BLaER1 (cell line): ENCODE results near the gene SMO.
A peak's percentile ranks its signal among the peaks of the same experiment; 100 is the strongest.
"Not testable (repeated sequence)": the region's sequence is repeated elsewhere in the genome, so short reads cannot be mapped to it uniquely, and the experiment has no call there.

Experiments used
- H3K27ac ChIP-seq: shearing (Covaris generic); formaldehyde crosslinking; 2 replicates; pipeline ENCODE4 v1.8.1; 2022
- H3K27me3 ChIP-seq: shearing (Covaris generic); formaldehyde crosslinking; 2 replicates; pipeline ENCODE4 v1.8.1; 2022
- H3K36me3 ChIP-seq: shearing (Covaris generic); formaldehyde crosslinking; 2 replicates; pipeline ENCODE4 v1.8.1; 2022
- H3K4me1 ChIP-seq: shearing (Covaris generic); formaldehyde crosslinking; 2 replicates; pipeline ENCODE4 v1.8.1; 2022
- H3K4me2 ChIP-seq: shearing (Covaris generic); formaldehyde crosslinking; 2 replicates; pipeline ENCODE4 v1.8.1; 2022
- H3K4me3 ChIP-seq: shearing (Covaris generic); formaldehyde crosslinking; 2 replicates; pipeline ENCODE4 v1.8.1; 2022
- H3K9ac ChIP-seq: shearing (Covaris generic); formaldehyde crosslinking; 2 replicates; pipeline ENCODE4 v1.8.1; 2022
- H3K9me3 ChIP-seq: shearing (Covaris generic); formaldehyde crosslinking; 2 replicates; pipeline ENCODE4 v1.8.1; 2022
- H4K20me1 ChIP-seq: shearing (Covaris generic); formaldehyde crosslinking; 2 replicates; pipeline ENCODE4 v1.8.1; 2022
- Cebpa-rat ChIP-seq: shearing (Covaris generic); IDR thresholded peaks from 2 replicates; pipeline ENCODE4 v1.8.1; 2022

The SMO gene

DNA sequence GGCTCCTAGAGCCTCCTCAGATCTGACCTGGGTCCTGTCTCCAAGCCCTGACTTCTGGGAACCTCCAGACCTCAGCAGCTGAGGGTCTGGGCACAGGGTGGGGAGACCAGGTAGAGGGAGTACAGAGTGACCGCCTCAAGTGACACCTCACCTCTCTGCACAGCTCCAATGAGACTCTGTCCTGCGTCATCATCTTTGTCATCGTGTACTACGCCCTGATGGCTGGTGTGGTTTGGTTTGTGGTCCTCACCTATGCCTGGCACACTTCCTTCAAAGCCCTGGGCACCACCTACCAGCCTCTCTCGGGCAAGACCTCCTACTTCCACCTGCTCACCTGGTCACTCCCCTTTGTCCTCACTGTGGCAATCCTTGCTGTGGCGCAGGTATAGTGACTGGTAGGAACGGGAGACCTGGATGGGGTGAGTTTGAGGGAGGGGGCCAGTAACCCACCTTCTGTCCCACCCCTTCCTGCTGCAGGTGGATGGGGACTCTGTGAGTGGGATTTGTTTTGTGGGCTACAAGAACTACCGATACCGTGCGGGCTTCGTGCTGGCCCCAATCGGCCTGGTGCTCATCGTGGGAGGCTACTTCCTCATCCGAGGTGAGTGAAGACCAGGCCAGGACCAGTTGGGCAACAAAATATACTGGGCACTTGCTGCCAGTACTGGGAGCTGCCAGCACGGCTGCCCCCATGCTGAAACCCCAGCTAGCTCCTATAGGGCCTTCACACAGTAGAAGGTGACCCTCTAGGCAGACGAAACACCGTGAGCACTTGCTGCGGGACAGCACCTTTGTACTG lies 17.8 kb downstream of the SMO start:
- peaks cover 11% of the 10 kb centered on the region for H3K4me1 ChIP-seq
- H3K9ac ChIP-seq, result no peak overlapping the region
- no peaks in the 10 kb centered on the region for H4K20me1 ChIP-seq
- H3K4me2 ChIP-seq, result no peak overlapping the region
- no peak overlapping the region for H3K27ac ChIP-seq
- no peak for TF ChIP-seq Cebpa-rat
- H3K27me3 ChIP-seq, result no peaks in the 10 kb centered on the region
- no peaks in the 10 kb centered on the region for H3K9me3 ChIP-seq
- peaks cover 87% of the 10 kb centered on the region for H3K36me3 ChIP-seq
- H3K4me3 ChIP-seq, result no peak overlapping the region

GRCh38 chr7:129208667-129209066 lies 20.2 kb downstream of the SMO start:
- H3K4me3 ChIP-seq, result no peak overlapping the region
- no peaks in the 10 kb centered on the region for H4K20me1 ChIP-seq
- no peak for TF ChIP-seq Cebpa-rat
- H3K36me3 ChIP-seq, result peaks cover 86% of the 10 kb centered on the region
- no peaks in the 10 kb centered on the region for H3K9me3 ChIP-seq
- H3K9ac ChIP-seq, result no peak overlapping the region
- H3K27ac ChIP-seq, result no peak overlapping the region
- H3K27me3 ChIP-seq, result no peaks in the 10 kb centered on the region
- no peak overlapping the region; the same call in 1 of the 2 replicates for H3K4me2 ChIP-seq
- peaks cover 31% of the 10 kb centered on the region for H3K4me1 ChIP-seq

- Histone ChIP-seq H3K27me3 (no peaks in the 10 kb centered on the region), H3K4me3 (no peak overlapping the region), H3K36me3 (peaks cover 82% of the 10 kb centered on the region), H3K9me3 (no peaks in the 10 kb centered on the region), H3K27ac (no peak overlapping the region), H4K20me1 (no peaks in the 10 kb centered on the region), H3K4me2 (no peak overlapping the region), H3K9ac (no peak overlapping the region), H3K4me1 (peaks cover 31% of the 10 kb centered on the region)
- TF ChIP-seq Cebpa-rat, result no peak
Observed at GRCh38 chr7:129209067-129209926, 20.9 kb downstream of the SMO start.

DNA sequence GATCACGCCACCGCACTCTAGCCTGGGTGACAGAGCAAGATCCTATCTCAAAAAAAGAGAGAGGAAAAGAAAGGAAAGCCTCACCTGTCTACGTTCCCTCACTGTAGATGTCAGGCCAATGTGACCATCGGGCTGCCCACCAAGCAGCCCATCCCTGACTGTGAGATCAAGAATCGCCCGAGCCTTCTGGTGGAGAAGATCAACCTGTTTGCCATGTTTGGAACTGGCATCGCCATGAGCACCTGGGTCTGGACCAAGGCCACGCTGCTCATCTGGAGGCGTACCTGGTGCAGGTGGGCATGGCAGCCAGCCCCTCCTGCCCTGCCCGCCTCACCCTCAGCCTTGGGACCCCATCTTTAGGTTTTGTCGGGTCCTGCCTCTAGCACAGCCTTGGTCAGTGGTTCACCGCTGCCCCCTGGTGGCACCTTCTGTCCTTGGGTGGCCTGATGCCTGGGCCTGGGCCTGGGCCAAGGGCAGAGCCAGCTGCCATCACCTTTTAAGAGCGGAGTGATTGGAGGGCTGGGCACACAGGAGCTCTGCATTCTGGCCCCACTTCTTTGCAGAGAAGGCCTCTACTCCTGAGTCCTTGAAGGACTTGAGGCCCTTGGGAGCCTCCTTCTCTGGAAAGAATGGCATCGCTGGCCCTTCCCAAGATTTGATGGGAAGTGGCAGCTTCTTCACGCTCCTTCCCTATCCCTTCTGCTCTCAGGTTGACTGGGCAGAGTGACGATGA lies 22.0 kb downstream of the SMO start:
- no peak for TF ChIP-seq Cebpa-rat
- Histone ChIP-seq H3K4me2 (no peak overlapping the region), H3K36me3 (peaks cover 74% of the 10 kb centered on the region), H3K9ac (no peak overlapping the region), H3K27me3 (no peaks in the 10 kb centered on the region), H3K9me3 (peaks cover 3% of the 10 kb centered on the region; the same call in 1 of the 2 replicates), H3K4me1 (peaks cover 31% of the 10 kb centered on the region), H3K4me3 (no peak overlapping the region), H4K20me1 (no peaks in the 10 kb centered on the region), H3K27ac (no peak overlapping the region)

- Histone ChIP-seq H3K4me1 (peaks cover 31% of the 10 kb centered on the region), H4K20me1 (no peaks in the 10 kb centered on the region), H3K27ac (peak overlapping the region; percentile 57; the same call in 1 of the 2 replicates), H3K9me3 (peaks cover 9% of the 10 kb centered on the region), H3K4me3 (no peak overlapping the region), H3K9ac (no peak overlapping the region), H3K36me3 (peaks cover 72% of the 10 kb centered on the region), H3K27me3 (no peaks in the 10 kb centered on the region), H3K4me2 (peak overlapping the region; percentile 68; the same call in 1 of the 2 replicates)
- TF ChIP-seq Cebpa-rat, result no peak
Observed at GRCh38 chr7:129210989-129211312, 22.5 kb downstream of the SMO start.

GRCh38 chr7:129212126-129212525 lies 23.7 kb downstream of the SMO start:
- no peak for TF ChIP-seq Cebpa-rat
- peak overlapping the region; percentile 57 for H3K27ac ChIP-seq
- peak overlapping the region; percentile 68 for H3K4me2 ChIP-seq
- peaks cover 15% of the 10 kb centered on the region for H3K9me3 ChIP-seq
- no peaks in the 10 kb centered on the region for H3K27me3 ChIP-seq
- peaks cover 31% of the 10 kb centered on the region for H3K4me1 ChIP-seq
- H3K36me3 ChIP-seq, result peaks cover 68% of the 10 kb centered on the region
- H3K4me3 ChIP-seq, result no peak overlapping the region
- peak overlapping the region; percentile 44; the same call in 1 of the 2 replicates for H3K9ac ChIP-seq
- no peaks in the 10 kb centered on the region for H4K20me1 ChIP-seq

- Histone ChIP-seq H3K9me3 (peaks cover 15% of the 10 kb centered on the region), H3K36me3 (peaks cover 63% of the 10 kb centered on the region), H3K9ac (peak overlapping the region; percentile 19; the same call in 1 of the 2 replicates), H3K4me1 (peaks cover 31% of the 10 kb centered on the region), H3K4me3 (no peak overlapping the region), H3K27me3 (no peaks in the 10 kb centered on the region), H3K4me2 (peak overlapping the region; percentile 68), H4K20me1 (no peaks in the 10 kb centered on the region), H3K27ac (peak overlapping the region; percentile 41)
- no peak for TF ChIP-seq Cebpa-rat
Observed at GRCh38 chr7:129212596-129212995, 24.2 kb downstream of the SMO start.

GRCh38 chr7:129213828-129214227 lies 25.4 kb downstream of the SMO start:
- Histone ChIP-seq H3K9me3 (peaks cover 15% of the 10 kb centered on the region), H3K4me1 (peaks cover 23% of the 10 kb centered on the region), H3K27ac (no peak overlapping the region), H3K36me3 (peaks cover 53% of the 10 kb centered on the region), H3K27me3 (no peaks in the 10 kb centered on the region), H3K4me2 (no peak overlapping the region), H3K9ac (no peak overlapping the region), H4K20me1 (no peaks in the 10 kb centered on the region), H3K4me3 (no peak overlapping the region)
- no peak for TF ChIP-seq Cebpa-rat

DNA sequence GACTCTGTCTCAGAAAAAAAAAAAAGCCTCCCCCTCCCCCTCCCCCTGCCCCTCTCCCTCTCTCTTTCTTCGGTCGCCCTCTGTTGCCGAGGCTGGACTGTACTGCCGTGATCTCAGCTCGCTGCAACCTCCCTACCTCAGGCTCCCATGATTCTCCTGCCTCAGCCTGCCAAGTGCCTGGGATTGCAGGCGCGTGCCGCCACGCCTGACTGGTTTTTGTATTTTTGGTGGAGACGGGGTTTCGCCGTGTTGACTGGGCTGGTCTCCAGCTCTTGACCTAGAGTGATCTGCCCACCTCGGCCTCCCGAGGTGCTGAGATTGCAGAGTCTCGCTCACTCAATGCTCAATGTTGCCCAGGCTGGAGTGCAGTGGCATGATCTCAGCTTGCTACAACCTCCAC lies 27.3 kb downstream of the SMO start:
- H3K27ac ChIP-seq, H3K9ac ChIP-seq, H3K27me3 ChIP-seq, H4K20me1 ChIP-seq, H3K4me3 ChIP-seq, H3K4me2 ChIP-seq: not testable (repeated sequence)
- H3K4me1 ChIP-seq, result peaks cover 32% of the 10 kb centered on the region
- peaks cover 15% of the 10 kb centered on the region for H3K9me3 ChIP-seq
- H3K36me3 ChIP-seq, result peaks cover 34% of the 10 kb centered on the region

DNA sequence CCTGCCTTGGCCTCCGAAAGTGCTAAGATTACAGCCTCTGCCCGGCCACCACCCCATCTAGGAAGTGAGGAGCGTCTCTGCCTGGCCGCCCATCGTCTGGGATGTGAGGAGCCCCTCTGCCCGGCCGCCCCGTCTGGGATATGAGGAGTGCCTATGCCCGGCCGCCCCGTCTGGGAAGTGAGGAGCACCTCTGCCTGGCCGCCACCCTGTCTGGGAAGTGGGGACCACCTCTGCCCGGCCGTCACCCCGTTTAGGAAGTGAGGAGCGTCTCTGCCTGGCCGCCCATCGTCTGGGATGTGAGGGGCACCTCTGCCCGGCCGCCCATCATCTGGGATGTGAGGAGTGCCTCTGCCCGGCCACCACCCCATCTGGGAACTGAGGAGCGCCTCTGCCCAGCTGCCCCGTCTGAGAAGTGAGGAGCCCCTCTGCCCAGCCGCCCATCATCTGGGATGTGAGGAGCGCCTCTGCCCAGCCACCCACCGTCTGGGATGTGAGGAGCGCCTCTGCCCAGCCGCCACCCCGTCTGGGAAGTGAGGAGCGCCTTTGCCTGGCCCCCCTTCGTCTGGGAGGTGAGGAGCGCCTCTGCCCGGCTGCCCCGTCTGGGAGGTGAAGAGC lies 27.8 kb downstream of the SMO start:
- not testable (repeated sequence) for H3K27ac ChIP-seq, H4K20me1 ChIP-seq, H3K4me3 ChIP-seq, H3K4me2 ChIP-seq, H3K9ac ChIP-seq, H3K27me3 ChIP-seq
- Histone ChIP-seq H3K36me3 (peaks cover 29% of the 10 kb centered on the region), H3K4me1 (peaks cover 34% of the 10 kb centered on the region), H3K9me3 (peaks cover 15% of the 10 kb centered on the region)

DNA sequence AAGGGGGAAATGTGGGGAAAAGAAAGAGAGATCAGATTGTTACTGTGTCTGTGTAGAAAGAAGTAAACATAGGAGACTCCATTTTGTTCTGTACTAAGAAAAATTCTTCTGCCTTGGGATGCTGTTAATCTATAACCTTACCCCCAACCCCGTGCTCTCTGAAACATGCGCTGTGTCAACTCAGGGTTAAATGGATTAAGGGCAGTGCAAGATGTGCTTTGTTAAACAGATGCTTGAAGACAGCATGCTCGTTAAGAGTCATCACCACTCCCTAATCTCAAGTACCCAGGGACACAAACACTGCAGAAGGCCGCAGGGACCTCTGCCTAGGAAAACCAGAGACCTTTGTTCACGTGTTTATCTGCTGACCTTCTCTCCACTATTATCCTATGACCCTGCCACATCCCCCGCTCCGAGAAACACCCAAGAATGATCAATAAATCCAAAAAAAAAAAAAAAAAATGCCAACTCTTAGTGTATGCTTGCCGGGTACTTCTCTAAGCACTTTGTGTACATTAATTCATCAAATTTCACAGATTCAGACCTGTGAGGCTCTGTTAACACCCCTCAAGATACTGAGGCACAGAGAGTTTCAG lies 28.5 kb downstream of the SMO start:
- H4K20me1 ChIP-seq, result not testable (repeated sequence)
- H3K4me1 ChIP-seq, result peaks cover 34% of the 10 kb centered on the region

More for the DNA sequence above, 28.5 kb downstream of the SMO start:
- H3K9ac ChIP-seq, H3K4me2 ChIP-seq, H3K27me3 ChIP-seq, H3K27ac ChIP-seq, H3K4me3 ChIP-seq: not testable (repeated sequence)
- H3K9me3 ChIP-seq, result peaks cover 15% of the 10 kb centered on the region
- peaks cover 23% of the 10 kb centered on the region for H3K36me3 ChIP-seq
